Stimulated activated CD8-positive, alpha-beta memory T cell treated with anti-CD3 and anti-CD28 coated beads, Interleukin-4, amount 100 ng/mL, for 4 hours (primary cell): ENCODE measurements around the gene SPATA6L.

Experiments used
- DNase-seq, 2 donors: peaks; one replicate each; pipeline ENCODE4 v3.0.0-alpha.2; 2020; ENCODE audit warnings: low read depth in 2 of 2, low spot score in 1 of 2

SPATA6L gene

GRCh38 chr9:4666042-4666699 is at the start of gene SPATA6L:
Gene SPATA6L, minus strand, starts transcription at chr9:4666480. Its CDS starts 230 bp downstream, at chr9:4666250.
- DNase-seq, result no peak

GRCh38 chr9:4714266-4715016 is 48.2 kb upstream of the SPATA6L start:
- no peak for DNase-seq

GRCh38 chr9:4713849-4714248 is 47.6 kb upstream of the SPATA6L start:
- no peak for DNase-seq

- DNase-seq, result no peak
These were observed 43.1 kb upstream of the SPATA6L start for GRCh38 chr9:4709380-4709779.

- no peak for DNase-seq
These were observed 40.8 kb upstream of the SPATA6L start for GRCh38 chr9:4706971-4707622.

GRCh38 chr9:4706021-4706420 is 39.7 kb upstream of the SPATA6L start:
- DNase-seq, result no peak

- DNase-seq, result no peak
These were observed 37.8 kb upstream of the SPATA6L start for GRCh38 chr9:4704129-4704528.

GRCh38 chr9:4701526-4701925 is 35.2 kb upstream of the SPATA6L start:
- DNase-seq, result no peak

- no peak for DNase-seq
These were observed 34.7 kb upstream of the SPATA6L start for GRCh38 chr9:4700932-4701331.

- DNase-seq, result no peak
These were observed 33.8 kb upstream of the SPATA6L start for GRCh38 chr9:4700091-4700490.

GRCh38 chr9:4691795-4692194 is 25.5 kb upstream of the SPATA6L start:
- DNase-seq, result no peak

GRCh38 chr9:4690144-4690543 is 23.9 kb upstream of the SPATA6L start:
- no peak for DNase-seq

GRCh38 chr9:4689687-4690104 is 23.4 kb upstream of the SPATA6L start:
- DNase-seq, result no peak

- no peak for DNase-seq
These were observed 22.7 kb upstream of the SPATA6L start for GRCh38 chr9:4689021-4689420.

- DNase-seq, result no peak
These were observed 20.3 kb upstream of the SPATA6L start for GRCh38 chr9:4686584-4686983.

- no peak for DNase-seq
These were observed 19.8 kb upstream of the SPATA6L start for GRCh38 chr9:4686112-4686511.

- DNase-seq, result no peak
These were observed 18.5 kb upstream of the SPATA6L start for GRCh38 chr9:4684820-4685219.

GRCh38 chr9:4680750-4681149 is 14.5 kb upstream of the SPATA6L start:
- no peak for DNase-seq

GRCh38 chr9:4680173-4680525 is 13.9 kb upstream of the SPATA6L start:
- no peak for DNase-seq

- DNase-seq, result peak; percentile 96 to 99
These were observed 13.2 kb upstream of the SPATA6L start, which contains the start of gene CDC37L1 for GRCh38 chr9:4679268-4680172. Gene CDC37L1, plus strand, starts transcription at chr9:4679569. Its CDS starts 199 bp downstream, at chr9:4679768.

GRCh38 chr9:4678679-4679267 is 12.5 kb upstream of the SPATA6L start:
- DNase-seq, result no peak
